HepG2 (cell line): ENCODE measurements around the gene NFATC2. TPM values are rescaled to one million over a fixed set of nuclear protein-coding genes. Genes with fewer than 3 reads are reported as not detected.

Experiments used
- FLYWCH1 ChIP-seq: sonication (generic); formaldehyde crosslinking; IDR thresholded peaks from 2 replicates; pipeline ENCODE4 v1.8.1; 2023; ENCODE audit warnings: mild to moderate bottlenecking, missing genetic modification reagents
- HCFC1 ChIP-seq: fragments of 150-350 bp; IDR thresholded peaks from 2 replicates; pipeline ENCODE4 v1.6.1; 2014; ENCODE audit warnings: low read depth, low read length
- SCMH1 ChIP-seq: sonication (generic); formaldehyde crosslinking; IDR thresholded peaks from 2 replicates; pipeline ENCODE4 v1.9.0; 2021; ENCODE audit warnings: missing genetic modification reagents, mild to moderate bottlenecking, borderline replicate concordance
- SMAD9 ChIP-seq: sonication (generic); formaldehyde crosslinking; IDR thresholded peaks from 2 replicates; pipeline ENCODE4 v1.5.1; 2020; ENCODE audit warnings: mild to moderate bottlenecking, missing genetic modification reagents
- SP1 ChIP-seq, 2 experiments: fragments of 450-650 bp in 1 of 2; sonication (generic) in 1 of 2; formaldehyde crosslinking in 1 of 2; IDR thresholded peaks; 2 replicates each; pipeline versions ENCODE4 v1.4.0 to v1.6.1; 2016 to 2020; ENCODE audit warnings: missing genetic modification reagents in 1 of 2
- ZFP1 ChIP-seq: IDR thresholded peaks from 2 replicates; pipeline ENCODE4 v1.6.1; 2016
- ZKSCAN8 ChIP-seq: IDR thresholded peaks from 2 replicates; pipeline ENCODE4 v1.6.1; 2016; ENCODE audit warnings: borderline replicate concordance, missing genetic modification reagents, missing compliant biosample characterization
- ZNF737 ChIP-seq: sonication (generic); formaldehyde crosslinking; IDR thresholded peaks from 2 replicates; pipeline ENCODE4 v1.5.0; 2020; ENCODE audit warnings: missing genetic modification reagents, mild to moderate bottlenecking, borderline replicate concordance
- ZNF761 ChIP-seq: sonication (generic); formaldehyde crosslinking; conservative IDR thresholded peaks from 2 replicates; pipeline ENCODE4 v1.4.0; 2020; ENCODE audit warnings: mild to moderate bottlenecking, missing genetic modification reagents
- ZNF780A ChIP-seq: sonication (generic); formaldehyde crosslinking; IDR thresholded peaks from 2 replicates; pipeline ENCODE4 v1.8.0; 2022; ENCODE audit warnings: mild to moderate bottlenecking, missing genetic modification reagents, moderate library complexity
- polyA plus RNA-seq, 8 experiments: library from polyadenylated mRNA; depleted of rRNA in 3 of 8; stranded (reverse) in 7 of 8; unstranded in 1 of 8; fragments of >200 nt; fragmentation: Illumina TruSeq in 4 of 8; extraction: Trizol in 4 of 8; gene quantifications; 2 replicates each; pipeline versions ENCODE4 v1.2.1 to v1.2.3, GENCODE V29; 2011 to 2016; ENCODE audit warnings: low read depth in 4 of 8, missing spikeins in 1 of 8, mixed read lengths in 1 of 8; ENCODE audit not compliant: insufficient read depth in 1 of 8
- total RNA-seq, 5 experiments: library from RNA; depleted of rRNA; stranded (reverse); fragments of >200 nt; fragmentation: Illumina TruSeq; extraction: Trizol; gene quantifications; 2 replicates each; pipeline ENCODE4 v1.2.3, GENCODE V29; 2016; ENCODE audit warnings: low read depth in 1 of 5
- TF ChIP-seq, protein P1 (sequence below): sonication (generic); formaldehyde crosslinking; conservative IDR thresholded peaks from 2 replicates; pipeline ENCODE4 v1.4.0; 2020; ENCODE audit warnings: missing genetic modification reagents
- TF ChIP-seq, protein P2 (sequence below): sonication (generic); formaldehyde crosslinking; IDR thresholded peaks from 2 replicates; pipeline ENCODE4 v1.5.0; 2020; ENCODE audit warnings: mild to moderate bottlenecking, missing genetic modification reagents, borderline replicate concordance
- TF ChIP-seq, protein P3 (sequence below): sonication (generic); formaldehyde crosslinking; IDR thresholded peaks from 2 replicates; pipeline ENCODE4 v1.9.0; 2021; ENCODE audit warnings: missing genetic modification reagents, borderline replicate concordance

The NFATC2 gene
- total and polyA plus RNA-seq, 2 of the 13 experiments (the other 11 are each of a cell fraction or from before 2014, with no cell fraction given), result 1.9 to 3.3 TPM

DNA sequence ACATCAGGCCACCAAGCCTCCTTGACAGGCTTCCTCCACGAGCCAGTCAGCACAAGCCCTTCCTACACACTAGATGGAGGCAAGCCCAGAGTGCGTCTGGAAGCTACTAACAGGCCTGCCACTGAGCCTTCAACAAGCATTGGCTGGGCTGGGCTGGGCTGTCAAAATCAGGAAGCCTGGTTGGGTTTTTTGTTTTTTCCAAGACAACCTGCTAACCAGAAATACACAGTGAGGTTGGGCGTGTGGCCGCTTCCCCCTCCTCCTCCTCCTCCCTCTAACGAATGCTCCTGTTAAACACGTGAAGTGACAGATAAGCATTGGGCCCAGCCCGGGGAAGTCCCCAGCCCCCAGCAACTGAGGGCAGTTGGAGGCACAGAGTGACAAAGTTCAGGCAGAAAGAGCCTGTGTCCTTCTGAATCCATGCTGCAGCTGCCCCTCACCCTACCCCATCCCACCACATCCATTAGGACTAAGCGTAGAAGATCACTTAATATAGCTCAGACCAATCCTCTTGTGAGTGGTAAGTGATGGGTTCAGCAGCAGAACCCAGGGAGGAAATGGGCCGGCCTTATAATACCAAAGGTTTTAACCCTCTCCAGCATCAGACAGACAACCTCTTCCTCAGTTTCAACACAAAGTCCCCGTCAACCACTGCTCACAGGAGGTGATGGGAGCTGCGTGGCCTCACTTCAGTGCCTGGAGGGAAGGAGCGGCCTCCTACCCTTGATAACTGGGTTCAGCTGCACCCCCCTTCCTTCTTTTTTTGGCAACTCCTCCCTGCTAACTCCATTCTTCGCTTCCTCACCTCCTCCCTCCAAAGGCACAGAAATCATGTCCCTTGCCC is 1.1 kb downstream of the NFATC2 start (continued):
- TF ChIP-seq, protein P1, sequence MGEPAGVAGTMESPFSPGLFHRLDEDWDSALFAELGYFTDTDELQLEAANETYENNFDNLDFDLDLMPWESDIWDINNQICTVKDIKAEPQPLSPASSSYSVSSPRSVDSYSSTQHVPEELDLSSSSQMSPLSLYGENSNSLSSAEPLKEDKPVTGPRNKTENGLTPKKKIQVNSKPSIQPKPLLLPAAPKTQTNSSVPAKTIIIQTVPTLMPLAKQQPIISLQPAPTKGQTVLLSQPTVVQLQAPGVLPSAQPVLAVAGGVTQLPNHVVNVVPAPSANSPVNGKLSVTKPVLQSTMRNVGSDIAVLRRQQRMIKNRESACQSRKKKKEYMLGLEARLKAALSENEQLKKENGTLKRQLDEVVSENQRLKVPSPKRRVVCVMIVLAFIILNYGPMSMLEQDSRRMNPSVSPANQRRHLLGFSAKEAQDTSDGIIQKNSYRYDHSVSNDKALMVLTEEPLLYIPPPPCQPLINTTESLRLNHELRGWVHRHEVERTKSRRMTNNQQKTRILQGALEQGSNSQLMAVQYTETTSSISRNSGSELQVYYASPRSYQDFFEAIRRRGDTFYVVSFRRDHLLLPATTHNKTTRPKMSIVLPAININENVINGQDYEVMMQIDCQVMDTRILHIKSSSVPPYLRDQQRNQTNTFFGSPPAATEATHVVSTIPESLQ (CRISPR knock-in tag), result no peak
- TF ChIP-seq ZNF737 (CRISPR knock-in tag) (peak; percentile 68; the same call in 1 of the 2 replicates), ZNF761 (CRISPR knock-in tag) (0 out of 2 replicates have a peak, but pooled peaks have one; percentile 8), ZKSCAN8 (CRISPR knock-in tag) (0 out of 2 replicates have a peak, but pooled peaks have one; percentile 32), ZNF780A (no peak), SP1 (IDR thresholded peaks at IDR 0.05) (no peak), SP1 (CRISPR knock-in tag; IDR thresholded peaks at IDR 0.05) (no peak), HCFC1 (no peak; the same call in 1 of the 2 replicates), ZFP1 (CRISPR knock-in tag) (no peak; the same call in 1 of the 2 replicates), SMAD9 (CRISPR knock-in tag) (no peak), SCMH1 (CRISPR knock-in tag) (no peak), FLYWCH1 (CRISPR knock-in tag) (no peak)
- TF ChIP-seq, protein P2, sequence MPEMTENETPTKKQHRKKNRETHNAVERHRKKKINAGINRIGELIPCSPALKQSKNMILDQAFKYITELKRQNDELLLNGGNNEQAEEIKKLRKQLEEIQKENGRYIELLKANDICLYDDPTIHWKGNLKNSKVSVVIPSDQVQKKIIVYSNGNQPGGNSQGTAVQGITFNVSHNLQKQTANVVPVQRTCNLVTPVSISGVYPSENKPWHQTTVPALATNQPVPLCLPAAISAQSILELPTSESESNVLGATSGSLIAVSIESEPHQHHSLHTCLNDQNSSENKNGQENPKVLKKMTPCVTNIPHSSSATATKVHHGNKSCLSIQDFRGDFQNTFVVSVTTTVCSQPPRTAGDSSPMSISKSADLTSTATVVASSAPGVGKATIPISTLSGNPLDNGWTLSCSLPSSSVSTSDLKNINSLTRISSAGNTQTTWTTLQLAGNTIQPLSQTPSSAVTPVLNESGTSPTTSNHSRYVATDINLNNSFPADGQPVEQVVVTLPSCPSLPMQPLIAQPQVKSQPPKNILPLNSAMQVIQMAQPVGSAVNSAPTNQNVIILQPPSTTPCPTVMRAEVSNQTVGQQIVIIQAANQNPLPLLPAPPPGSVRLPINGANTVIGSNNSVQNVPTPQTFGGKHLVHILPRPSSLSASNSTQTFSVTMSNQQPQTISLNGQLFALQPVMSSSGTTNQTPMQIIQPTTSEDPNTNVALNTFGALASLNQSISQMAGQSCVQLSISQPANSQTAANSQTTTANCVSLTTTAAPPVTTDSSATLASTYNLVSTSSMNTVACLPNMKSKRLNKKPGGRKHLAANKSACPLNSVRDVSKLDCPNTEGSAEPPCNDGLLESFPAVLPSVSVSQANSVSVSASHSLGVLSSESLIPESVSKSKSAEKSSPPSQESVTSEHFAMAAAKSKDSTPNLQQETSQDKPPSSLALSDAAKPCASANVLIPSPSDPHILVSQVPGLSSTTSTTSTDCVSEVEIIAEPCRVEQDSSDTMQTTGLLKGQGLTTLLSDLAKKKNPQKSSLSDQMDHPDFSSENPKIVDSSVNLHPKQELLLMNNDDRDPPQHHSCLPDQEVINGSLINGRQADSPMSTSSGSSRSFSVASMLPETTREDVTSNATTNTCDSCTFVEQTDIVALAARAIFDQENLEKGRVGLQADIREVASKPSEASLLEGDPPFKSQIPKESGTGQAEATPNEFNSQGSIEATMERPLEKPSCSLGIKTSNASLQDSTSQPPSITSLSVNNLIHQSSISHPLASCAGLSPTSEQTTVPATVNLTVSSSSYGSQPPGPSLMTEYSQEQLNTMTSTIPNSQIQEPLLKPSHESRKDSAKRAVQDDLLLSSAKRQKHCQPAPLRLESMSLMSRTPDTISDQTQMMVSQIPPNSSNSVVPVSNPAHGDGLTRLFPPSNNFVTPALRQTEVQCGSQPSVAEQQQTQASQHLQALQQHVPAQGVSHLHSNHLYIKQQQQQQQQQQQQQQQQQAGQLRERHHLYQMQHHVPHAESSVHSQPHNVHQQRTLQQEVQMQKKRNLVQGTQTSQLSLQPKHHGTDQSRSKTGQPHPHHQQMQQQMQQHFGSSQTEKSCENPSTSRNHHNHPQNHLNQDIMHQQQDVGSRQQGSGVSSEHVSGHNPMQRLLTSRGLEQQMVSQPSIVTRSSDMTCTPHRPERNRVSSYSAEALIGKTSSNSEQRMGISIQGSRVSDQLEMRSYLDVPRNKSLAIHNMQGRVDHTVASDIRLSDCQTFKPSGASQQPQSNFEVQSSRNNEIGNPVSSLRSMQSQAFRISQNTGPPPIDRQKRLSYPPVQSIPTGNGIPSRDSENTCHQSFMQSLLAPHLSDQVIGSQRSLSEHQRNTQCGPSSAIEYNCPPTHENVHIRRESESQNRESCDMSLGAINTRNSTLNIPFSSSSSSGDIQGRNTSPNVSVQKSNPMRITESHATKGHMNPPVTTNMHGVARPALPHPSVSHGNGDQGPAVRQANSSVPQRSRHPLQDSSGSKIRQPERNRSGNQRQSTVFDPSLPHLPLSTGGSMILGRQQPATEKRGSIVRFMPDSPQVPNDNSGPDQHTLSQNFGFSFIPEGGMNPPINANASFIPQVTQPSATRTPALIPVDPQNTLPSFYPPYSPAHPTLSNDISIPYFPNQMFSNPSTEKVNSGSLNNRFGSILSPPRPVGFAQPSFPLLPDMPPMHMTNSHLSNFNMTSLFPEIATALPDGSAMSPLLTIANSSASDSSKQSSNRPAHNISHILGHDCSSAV (CRISPR knock-in tag), result 0 out of 2 replicates have a peak, but pooled peaks have one; percentile 19
- TF ChIP-seq, protein P3, sequence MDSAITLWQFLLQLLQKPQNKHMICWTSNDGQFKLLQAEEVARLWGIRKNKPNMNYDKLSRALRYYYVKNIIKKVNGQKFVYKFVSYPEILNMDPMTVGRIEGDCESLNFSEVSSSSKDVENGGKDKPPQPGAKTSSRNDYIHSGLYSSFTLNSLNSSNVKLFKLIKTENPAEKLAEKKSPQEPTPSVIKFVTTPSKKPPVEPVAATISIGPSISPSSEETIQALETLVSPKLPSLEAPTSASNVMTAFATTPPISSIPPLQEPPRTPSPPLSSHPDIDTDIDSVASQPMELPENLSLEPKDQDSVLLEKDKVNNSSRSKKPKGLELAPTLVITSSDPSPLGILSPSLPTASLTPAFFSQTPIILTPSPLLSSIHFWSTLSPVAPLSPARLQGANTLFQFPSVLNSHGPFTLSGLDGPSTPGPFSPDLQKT (CRISPR knock-in tag), result no peak
